Measurements from ENCODE around the gene ARMC3.

DNA sequence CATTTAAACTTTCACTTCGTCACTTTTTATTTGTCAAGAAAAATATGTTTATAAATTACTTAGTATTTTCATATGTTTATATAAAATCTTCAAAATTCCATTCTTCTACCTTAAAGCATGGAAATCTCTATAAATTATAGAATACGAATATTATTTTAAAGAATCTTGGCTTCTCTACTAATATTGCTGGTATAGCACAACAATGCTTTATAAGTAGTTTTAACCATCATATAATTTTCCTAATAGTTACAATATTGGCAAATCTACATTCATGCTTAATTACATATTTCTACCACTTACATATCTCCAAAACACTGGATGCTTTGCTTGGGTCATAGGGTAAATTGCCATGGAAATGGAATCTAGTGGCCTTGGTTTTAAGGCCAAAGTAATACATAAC, 21.1 kb upstream of the ARMC3 start:
- TF ChIP-seq EZH2 (IDR thresholded peaks at IDR 0.05; ENCODE audit: insufficient read depth, low read length): no peak
- TF ChIP-seq, protein P1, sequence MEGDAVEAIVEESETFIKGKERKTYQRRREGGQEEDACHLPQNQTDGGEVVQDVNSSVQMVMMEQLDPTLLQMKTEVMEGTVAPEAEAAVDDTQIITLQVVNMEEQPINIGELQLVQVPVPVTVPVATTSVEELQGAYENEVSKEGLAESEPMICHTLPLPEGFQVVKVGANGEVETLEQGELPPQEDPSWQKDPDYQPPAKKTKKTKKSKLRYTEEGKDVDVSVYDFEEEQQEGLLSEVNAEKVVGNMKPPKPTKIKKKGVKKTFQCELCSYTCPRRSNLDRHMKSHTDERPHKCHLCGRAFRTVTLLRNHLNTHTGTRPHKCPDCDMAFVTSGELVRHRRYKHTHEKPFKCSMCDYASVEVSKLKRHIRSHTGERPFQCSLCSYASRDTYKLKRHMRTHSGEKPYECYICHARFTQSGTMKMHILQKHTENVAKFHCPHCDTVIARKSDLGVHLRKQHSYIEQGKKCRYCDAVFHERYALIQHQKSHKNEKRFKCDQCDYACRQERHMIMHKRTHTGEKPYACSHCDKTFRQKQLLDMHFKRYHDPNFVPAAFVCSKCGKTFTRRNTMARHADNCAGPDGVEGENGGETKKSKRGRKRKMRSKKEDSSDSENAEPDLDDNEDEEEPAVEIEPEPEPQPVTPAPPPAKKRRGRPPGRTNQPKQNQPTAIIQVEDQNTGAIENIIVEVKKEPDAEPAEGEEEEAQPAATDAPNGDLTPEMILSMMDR (IDR thresholded peaks at IDR 0.05; ENCODE audit: insufficient read depth, low read depth, low read length): no peak

Measured in astrocyte (in vitro differentiated cells and primary cell).